PC-9 (cell line): ENCODE measurements around the gene TRIP12. TPM values are rescaled to one million over a fixed set of nuclear protein-coding genes. Genes with fewer than 3 reads are reported as not detected.

Experiments
- BruUV-seq: library from RNA; stranded (reverse); fragments of 400-500 nt; replicated peaks from 2 replicates; lab custom pipeline; 2021; lab: Mats Ljungman, UMichigan
- CTCF ChIA-PET: fragments of 300-600 bp; sonication (Branson Sonifier 250); formaldehyde crosslinking; loops from one replicate; lab custom pipeline; 2022; ENCODE audit warnings: antibody characterized with exemption; lab: Charles Lee
- POLR2A ChIA-PET: fragments of 300-600 bp; sonication (Branson Sonifier 250); formaldehyde crosslinking; loops from one replicate; lab custom pipeline; 2022; ENCODE audit warnings: antibody characterized with exemption; ENCODE audit not compliant: unreplicated experiment; lab: Charles Lee
- DNase-seq, 2 experiments: peaks; one replicate each; pipeline versions ENCODE4 v3.0.0 to v3.0.0-alpha.2; 2015 to 2022; ENCODE audit warnings: mixed read lengths in 1 of 2
- H2AFZ ChIP-seq: fragments of 200-600 bp; sonication (generic); 2 replicates; pipeline ENCODE4 v1.8.1; 2017; ENCODE audit warnings: antibody characterized with exemption
- H3F3A ChIP-seq: fragments of 200-600 bp; sonication (generic); 2 replicates; pipeline ENCODE4 v1.8.1; 2017; ENCODE audit warnings: antibody characterized with exemption, mild to moderate bottlenecking, low read depth; ENCODE audit not compliant: insufficient read depth
- H3K27ac ChIP-seq: fragments of 200-600 bp; sonication (generic); 2 replicates; pipeline ENCODE4 v1.6.1; 2016; ENCODE audit warnings: mixed run types
- H3K27me3 ChIP-seq: fragments of 200-600 bp; sonication (generic); 2 replicates; pipeline ENCODE4 v1.6.1; 2016; ENCODE audit warnings: low read depth, mixed run types; ENCODE audit not compliant: insufficient read depth
- H3K36me3 ChIP-seq: fragments of 200-600 bp; sonication (generic); 2 replicates; pipeline ENCODE4 v1.6.1; 2016; ENCODE audit warnings: low read depth, mixed run types
- H3K4me1 ChIP-seq: fragments of 200-600 bp; sonication (generic); replicated peaks from 2 replicates; pipeline ENCODE4 v1.6.1; 2016; ENCODE audit warnings: mixed run types; ENCODE audit not compliant: insufficient read depth
- H3K4me2 ChIP-seq: fragments of 200-600 bp; sonication (generic); 2 replicates; pipeline ENCODE4 v1.6.1; 2017; ENCODE audit warnings: mixed run types
- H3K4me3 ChIP-seq: fragments of 200-600 bp; sonication (generic); 2 replicates; pipeline ENCODE4 v1.6.1; 2016; ENCODE audit warnings: mixed run types
- H3K79me2 ChIP-seq: fragments of 200-600 bp; sonication (generic); 2 replicates; pipeline ENCODE4 v1.6.1; 2017; ENCODE audit warnings: low read depth, mixed run types
- H3K9me2 ChIP-seq: fragments of 200-600 bp; sonication (generic); 2 replicates; pipeline ENCODE4 v1.8.1; 2017; ENCODE audit warnings: mild to moderate bottlenecking; ENCODE audit not compliant: insufficient read depth
- H3K9me3 ChIP-seq: fragments of 200-600 bp; sonication (generic); 2 replicates; pipeline ENCODE4 v1.8.1; 2016; ENCODE audit warnings: low read depth; ENCODE audit not compliant: insufficient read depth
- H4K20me1 ChIP-seq: fragments of 200-600 bp; sonication (generic); 2 replicates; pipeline ENCODE4 v1.8.1; 2017; ENCODE audit not compliant: insufficient read depth
- CTCF ChIP-seq: fragments of 200-600 bp; sonication (generic); conservative IDR thresholded peaks from 2 replicates; pipeline ENCODE4 v1.6.1; 2017; ENCODE audit warnings: mixed run types, antibody characterized with exemption, mild to moderate bottlenecking, moderate library complexity
- EZH2 ChIP-seq: fragments of 200-600 bp; sonication (generic); IDR thresholded peaks from 2 replicates; pipeline ENCODE4 v1.8.0; 2017; ENCODE audit warnings: antibody characterized with exemption, low read depth
- intact Hi-C: fragments of 100-400 bp; cut with micrococcal nuclease; formaldehyde crosslinking; loops from one replicate; pipeline ENCODE4 v1.10.0; 2022; ENCODE audit not compliant: unreplicated experiment
- total RNA-seq: library from RNA; stranded (reverse); gene quantifications from 2 replicates; pipeline ENCODE4 v1.2.3, GENCODE V29; 2021

The TRIP12 gene
- total RNA-seq, 1 experiment from 2014 or later: 226 TPM

- peaks cover 11% of the 10 kb centered on the region for H3F3A ChIP-seq
- no peak overlapping the region for H3K4me3 ChIP-seq
- H4K20me1 ChIP-seq: peaks cover 39% of the 10 kb centered on the region
- intact Hi-C loops: loop anchor here (5.0 kb wide), 1 partner anchor 418 kb away; no protein-coding TSS in a partner anchor
- no peak overlapping the region for H2AFZ ChIP-seq
- no peak overlapping the region for H3K4me2 ChIP-seq
- no peak for DNase-seq
- H3K27me3 ChIP-seq: no peaks in the 10 kb centered on the region
- TF ChIP-seq CTCF (no peak), EZH2 (no peak)
- peaks cover 4% of the 10 kb centered on the region for H3K4me1 ChIP-seq
- POLR2A ChIA-PET: no interaction called here
- H3K9me2 ChIP-seq: no peaks in the 10 kb centered on the region
- no TSS peak for BruUV-seq
- H3K27ac ChIP-seq: no peak overlapping the region
- peaks cover 49% of the 10 kb centered on the region for H3K79me2 ChIP-seq
- H3K36me3 ChIP-seq: peaks cover 18% of the 10 kb centered on the region; the same call in 1 of the 2 replicates
- H3K9me3 ChIP-seq: no peaks in the 10 kb centered on the region
- CTCF ChIA-PET: no interaction called here
These were observed 61.5 kb downstream of the TRIP12 start for GRCh38 chr2:229860334-229860733.

DNA sequence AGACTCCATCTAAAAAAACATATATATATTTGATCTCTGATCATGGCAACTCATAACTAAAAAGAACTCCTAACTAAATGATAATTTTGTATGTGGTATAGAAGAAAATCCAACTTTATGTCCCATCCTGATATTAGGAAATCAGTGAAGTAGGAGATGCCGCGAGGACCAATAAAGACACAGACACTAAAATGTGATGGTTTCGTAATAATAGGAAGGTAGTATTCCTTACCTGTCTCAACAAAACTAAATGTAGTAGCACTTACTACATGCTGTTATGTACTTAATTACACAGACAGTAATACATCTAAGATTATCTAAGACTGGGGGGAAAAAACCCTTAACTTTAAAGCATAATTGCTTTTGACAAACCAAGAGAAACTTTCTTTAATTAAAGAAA lies 63.5 kb downstream of the TRIP12 start:
- H3F3A ChIP-seq: peaks cover 11% of the 10 kb centered on the region
- H3K27me3 ChIP-seq: no peaks in the 10 kb centered on the region
- peaks cover 10% of the 10 kb centered on the region for H3K4me1 ChIP-seq
- no peak for TF ChIP-seq CTCF
- TF ChIP-seq EZH2: no peak
- POLR2A ChIA-PET: no interaction called here
- peaks cover 23% of the 10 kb centered on the region for H3K36me3 ChIP-seq
- no TSS peak for BruUV-seq
- no peaks in the 10 kb centered on the region for H3K9me2 ChIP-seq
- no peak overlapping the region for H3K4me2 ChIP-seq
- H4K20me1 ChIP-seq: peaks cover 35% of the 10 kb centered on the region
- no peaks in the 10 kb centered on the region for H3K9me3 ChIP-seq
- H3K4me3 ChIP-seq: no peak overlapping the region
- no peak for DNase-seq
- peaks cover 46% of the 10 kb centered on the region for H3K79me2 ChIP-seq
- H3K27ac ChIP-seq: no peak overlapping the region
- intact Hi-C loops: no loop called here
- CTCF ChIA-PET: no interaction called here
- no peak overlapping the region for H2AFZ ChIP-seq

- no peaks in the 10 kb centered on the region for H3K27me3 ChIP-seq
- no peaks in the 10 kb centered on the region for H3K9me2 ChIP-seq
- H3K9me3 ChIP-seq: no peaks in the 10 kb centered on the region
- no peak overlapping the region for H3K4me2 ChIP-seq
- peaks cover 23% of the 10 kb centered on the region for H3K36me3 ChIP-seq
- ChIA-PET CTCF (no interaction called here), POLR2A (no interaction called here)
- no peak overlapping the region for H3K4me3 ChIP-seq
- no peak overlapping the region for H3K27ac ChIP-seq
- peaks cover 42% of the 10 kb centered on the region for H3K79me2 ChIP-seq
- peaks cover 10% of the 10 kb centered on the region for H3K4me1 ChIP-seq
- H2AFZ ChIP-seq: no peak overlapping the region
- intact Hi-C loops: no loop called here
- peaks cover 30% of the 10 kb centered on the region for H4K20me1 ChIP-seq
- no peak for DNase-seq
- TF ChIP-seq EZH2 (no peak), CTCF (no peak)
- peaks cover 9% of the 10 kb centered on the region for H3F3A ChIP-seq
- BruUV-seq: no TSS peak
These were observed 64.2 kb downstream of the TRIP12 start for GRCh38 chr2:229857634-229858033.
